Ascending aorta (tissue), 2 donors: Measurements from ENCODE around the gene FOXP1. TPM values are rescaled to one million over a fixed set of nuclear protein-coding genes. Genes with fewer than 3 reads are reported as not detected.
A peak's percentile ranks its signal among the peaks of the same experiment; 100 is the strongest.

Source experiments
- DNase-seq, 2 donors: peaks; one replicate each; pipeline ENCODE4 v3.0.0-alpha.2; 2019; ENCODE audit warnings: low spot score in 2 of 2
- H3K27ac ChIP-seq, 2 donors: fragments of 200-600 bp; sonication (generic); one replicate each; pipeline ENCODE4 v1.5.1; 2016 to 2017; ENCODE audit warnings: mild to moderate bottlenecking in 1 of 2
- H3K27me3 ChIP-seq: fragments of 200-600 bp; sonication (generic); one replicate; pipeline ENCODE4 v1.5.1; 2017
- H3K36me3 ChIP-seq, 2 donors: fragments of 200-600 bp; sonication (generic); one replicate each; pipeline ENCODE4 v1.5.1; 2016
- H3K4me1 ChIP-seq, 2 donors: fragments of 200-600 bp; sonication (generic); one replicate each; pipeline ENCODE4 v1.5.1; 2016 to 2017; ENCODE audit warnings: mild to moderate bottlenecking in 1 of 2
- H3K4me3 ChIP-seq, 2 donors: fragments of 200-600 bp; sonication (generic); one replicate each; pipeline ENCODE4 v1.5.1; 2016 to 2017; ENCODE audit warnings: mild to moderate bottlenecking in 1 of 2
- H3K9me3 ChIP-seq, 2 donors: fragments of 200-600 bp; sonication (generic); one replicate each; pipeline ENCODE4 v1.5.1; 2016
- intact Hi-C: fragments of 100-400 bp; cut with DNase I; formaldehyde crosslinking; loops from one replicate; pipeline ENCODE4 v1.15.1; 2023
- total RNA-seq: library from RNA; depleted of rRNA; stranded (reverse); fragments of >200 nt; gene quantifications from one replicate; pipeline ENCODE4 v1.1.0, GENCODE V29; 2016
- TF ChIP-seq, protein P1 (sequence below), 3 experiments: fragments of 200-600 bp in 2 of 3; fragments of 450-650 bp in 1 of 3; sonication (generic) in 2 of 3; IDR thresholded peaks; one replicate each; pipeline ENCODE4 v1.5.1; 2016 to 2019; ENCODE audit warnings: antibody characterized with exemption in 3 of 3, mild to moderate bottlenecking in 1 of 3, moderate library complexity in 1 of 3

Gene FOXP1
- total RNA-seq, 1 donor from 2014 or later: 171 TPM

DNA sequence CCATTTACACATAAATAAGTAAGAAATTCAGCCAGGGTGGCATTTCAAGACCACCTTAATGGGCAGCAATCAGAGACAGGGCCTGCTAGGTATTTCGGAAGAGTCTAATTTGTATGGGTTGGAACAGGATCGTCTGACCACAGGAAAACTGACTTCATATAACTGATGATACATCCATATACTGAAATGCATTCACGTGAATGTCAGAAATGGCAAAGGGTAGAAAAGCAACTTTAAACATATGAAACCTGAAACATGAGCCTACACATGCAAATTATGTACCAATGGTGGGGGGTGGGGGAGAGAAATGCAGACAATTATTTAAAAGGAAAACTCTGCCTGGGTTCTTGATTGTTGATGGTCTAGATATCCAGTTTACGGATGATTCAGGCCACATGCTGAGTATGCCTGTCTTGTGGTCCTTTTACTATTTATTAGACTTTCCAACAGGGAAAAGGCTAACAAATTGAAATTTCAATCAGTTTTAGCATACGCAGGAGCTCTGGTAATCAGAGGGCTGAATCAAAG lies 582.2 kb downstream of the FOXP1 start:
- peak overlapping the region; percentile 8 to 32 for H3K27ac ChIP-seq
- H3K4me1 ChIP-seq: peaks cover 0 to 31% of the 10 kb centered on the region in 2 donors
- DNase-seq: no peak
- H3K27me3 ChIP-seq: no peaks in the 10 kb centered on the region
- no peaks in the 10 kb centered on the region for H3K9me3 ChIP-seq
- TF ChIP-seq, protein P1, sequence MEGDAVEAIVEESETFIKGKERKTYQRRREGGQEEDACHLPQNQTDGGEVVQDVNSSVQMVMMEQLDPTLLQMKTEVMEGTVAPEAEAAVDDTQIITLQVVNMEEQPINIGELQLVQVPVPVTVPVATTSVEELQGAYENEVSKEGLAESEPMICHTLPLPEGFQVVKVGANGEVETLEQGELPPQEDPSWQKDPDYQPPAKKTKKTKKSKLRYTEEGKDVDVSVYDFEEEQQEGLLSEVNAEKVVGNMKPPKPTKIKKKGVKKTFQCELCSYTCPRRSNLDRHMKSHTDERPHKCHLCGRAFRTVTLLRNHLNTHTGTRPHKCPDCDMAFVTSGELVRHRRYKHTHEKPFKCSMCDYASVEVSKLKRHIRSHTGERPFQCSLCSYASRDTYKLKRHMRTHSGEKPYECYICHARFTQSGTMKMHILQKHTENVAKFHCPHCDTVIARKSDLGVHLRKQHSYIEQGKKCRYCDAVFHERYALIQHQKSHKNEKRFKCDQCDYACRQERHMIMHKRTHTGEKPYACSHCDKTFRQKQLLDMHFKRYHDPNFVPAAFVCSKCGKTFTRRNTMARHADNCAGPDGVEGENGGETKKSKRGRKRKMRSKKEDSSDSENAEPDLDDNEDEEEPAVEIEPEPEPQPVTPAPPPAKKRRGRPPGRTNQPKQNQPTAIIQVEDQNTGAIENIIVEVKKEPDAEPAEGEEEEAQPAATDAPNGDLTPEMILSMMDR (IDR thresholded peaks at IDR 0.05): no peak
- intact Hi-C loops: loop anchor here (10.0 kb wide), 1 partner anchor 303 kb away; no protein-coding TSS in a partner anchor
- peaks cover 3 to 29% of the 10 kb centered on the region in 2 donors for H3K36me3 ChIP-seq
- no peak overlapping the region for H3K4me3 ChIP-seq

DNA sequence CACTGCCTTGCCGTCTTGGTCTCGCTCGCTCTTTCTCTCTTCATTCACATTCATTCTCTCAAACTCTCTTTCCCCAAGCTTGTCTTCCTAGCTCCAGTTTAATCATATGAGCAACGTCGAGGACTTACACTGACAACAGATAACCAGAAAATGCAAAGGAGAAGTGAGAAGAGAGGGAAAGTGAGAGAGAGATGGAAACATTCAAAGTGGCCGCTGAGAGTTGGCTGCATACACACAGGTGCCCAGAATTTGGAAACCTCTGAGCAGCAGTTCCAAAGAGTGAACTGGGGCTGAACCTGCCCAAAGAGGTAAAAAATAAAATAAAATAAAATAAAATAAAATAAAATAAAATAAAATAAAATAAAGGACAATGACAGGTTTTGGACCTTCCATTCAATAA lies 583.0 kb downstream of the FOXP1 start:
- TF ChIP-seq, protein P1 (IDR thresholded peaks at IDR 0.05): no peak
- peaks cover 3 to 32% of the 10 kb centered on the region in 2 donors for H3K36me3 ChIP-seq
- H3K4me1 ChIP-seq: peaks cover 0 to 30% of the 10 kb centered on the region in 2 donors
- no peaks in the 10 kb centered on the region for H3K27me3 ChIP-seq
- DNase-seq: no peak
- no peaks in the 10 kb centered on the region for H3K9me3 ChIP-seq
- no peak overlapping the region for H3K4me3 ChIP-seq
- no peak overlapping the region for H3K27ac ChIP-seq
- intact Hi-C loops: loop anchor here (10.0 kb wide), 1 partner anchor 304 kb away; no protein-coding TSS in a partner anchor

DNA sequence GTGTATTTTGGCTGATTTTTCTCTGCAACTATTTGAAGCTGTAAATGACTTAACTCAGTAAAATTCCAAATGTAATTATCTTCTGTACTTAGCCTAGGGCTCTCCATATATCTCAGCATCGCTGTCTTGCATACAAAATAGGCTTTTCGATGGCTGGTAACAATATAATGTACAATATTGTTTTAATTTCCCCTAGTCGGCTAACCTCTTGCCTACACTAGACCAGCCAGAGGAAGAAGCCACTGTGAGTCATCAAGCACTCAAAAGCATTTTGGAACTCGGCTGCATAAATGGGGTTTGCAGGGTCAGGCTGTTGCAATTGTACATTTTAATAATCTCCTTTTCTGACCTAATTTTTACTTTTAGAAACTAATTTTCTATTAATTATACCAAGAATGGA lies 583.8 kb downstream of the FOXP1 start:
- no peak overlapping the region for H3K4me3 ChIP-seq
- TF ChIP-seq, protein P1 (IDR thresholded peaks at IDR 0.05): no peak
- DNase-seq: no peak
- intact Hi-C loops: loop anchor here (10.0 kb wide), 1 partner anchor 305 kb away; no protein-coding TSS in a partner anchor
- H3K27ac ChIP-seq: no peak overlapping the region
- H3K4me1 ChIP-seq: peaks cover 0 to 27% of the 10 kb centered on the region in 2 donors
- no peaks in the 10 kb centered on the region for H3K9me3 ChIP-seq
- H3K27me3 ChIP-seq: no peaks in the 10 kb centered on the region
- H3K36me3 ChIP-seq: peaks cover 3 to 32% of the 10 kb centered on the region in 2 donors

DNA sequence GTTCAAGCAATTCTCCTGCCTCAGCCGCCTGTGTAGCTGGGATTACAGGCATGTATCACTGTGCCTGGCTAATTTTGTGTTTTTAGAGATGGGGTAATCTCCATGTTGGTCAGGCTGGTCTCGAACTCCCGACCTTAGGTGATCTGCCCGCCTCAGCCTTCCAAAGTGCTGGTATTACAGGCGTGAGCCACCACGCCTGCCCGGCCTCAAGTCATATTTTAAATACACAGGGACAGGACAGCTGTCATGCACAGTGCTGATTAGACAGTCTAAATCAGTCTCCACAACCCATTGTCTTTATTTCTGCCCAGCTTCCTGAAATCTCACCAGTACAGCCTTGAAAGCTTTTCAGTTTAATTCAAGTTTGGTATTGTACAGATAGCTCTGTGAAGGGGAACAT lies 587.4 kb downstream of the FOXP1 start:
- Histone ChIP-seq H3K27ac (no peak overlapping the region), H3K9me3 (no peaks in the 10 kb centered on the region), H3K4me1 (peaks cover 0 to 47% of the 10 kb centered on the region in 2 donors), H3K36me3 (peaks cover 6 to 46% of the 10 kb centered on the region in 2 donors), H3K4me3 (no peak overlapping the region), H3K27me3 (no peaks in the 10 kb centered on the region)
- DNase-seq: no peak
- intact Hi-C loops: no loop called here
- TF ChIP-seq, protein P1 (IDR thresholded peaks at IDR 0.05): no peak

DNA sequence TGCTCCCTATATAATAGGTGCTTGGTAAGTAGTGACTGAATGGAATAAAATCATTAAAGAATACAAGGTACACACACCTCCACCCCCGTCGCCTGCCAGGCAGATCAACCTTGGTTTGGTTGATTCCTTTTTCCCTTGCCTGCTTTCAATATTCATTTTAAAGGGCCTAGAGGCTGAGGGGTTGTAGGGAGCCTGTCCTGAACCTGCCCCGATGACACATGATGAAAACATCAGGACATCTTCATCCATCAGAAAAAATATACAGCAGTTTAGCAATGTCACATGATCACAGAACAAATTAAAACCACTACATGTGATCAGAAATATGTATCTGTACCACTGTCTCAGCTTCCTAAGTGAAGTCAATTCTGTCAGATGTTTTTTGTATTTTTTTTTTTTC lies 588.9 kb downstream of the FOXP1 start:
- H3K27ac ChIP-seq: peak overlapping the region in 1 of 2 donors; percentile 79
- no peaks in the 10 kb centered on the region for H3K9me3 ChIP-seq
- H3K27me3 ChIP-seq: no peaks in the 10 kb centered on the region
- peaks cover 6 to 39% of the 10 kb centered on the region in 2 donors for H3K36me3 ChIP-seq
- H3K4me3 ChIP-seq: no peak overlapping the region
- TF ChIP-seq, protein P1 (IDR thresholded peaks at IDR 0.05): no peak
- intact Hi-C loops: loop anchor here (5.0 kb wide), 1 partner anchor 253 kb away; no protein-coding TSS in a partner anchor
- no peak for DNase-seq
- H3K4me1 ChIP-seq: peaks cover 2 to 50% of the 10 kb centered on the region in 2 donors
